Lung microvascular endothelial cell (primary cell): ENCODE measurements around the gene PAX2. TPM values are rescaled to one million over a fixed set of nuclear protein-coding genes. Genes with fewer than 3 reads are reported as not detected.
A peak's percentile ranks its signal among the peaks of the same experiment; 100 is the strongest.

Source experiments
- DNase-seq, 2 donors: peaks; one replicate each; pipeline versions ENCODE4 v3.0.0 to v3.0.0-alpha.2; 2010; ENCODE audit warnings: low read depth in 2 of 2
- total RNA-seq: library from RNA; depleted of rRNA; stranded (reverse); fragments of >200 nt; gene quantifications from 2 replicates; pipeline ENCODE4 v1.2.1, GENCODE V29; 2014

Gene PAX2
- total RNA-seq, 1 donor from 2014 or later, result not detected

DNA sequence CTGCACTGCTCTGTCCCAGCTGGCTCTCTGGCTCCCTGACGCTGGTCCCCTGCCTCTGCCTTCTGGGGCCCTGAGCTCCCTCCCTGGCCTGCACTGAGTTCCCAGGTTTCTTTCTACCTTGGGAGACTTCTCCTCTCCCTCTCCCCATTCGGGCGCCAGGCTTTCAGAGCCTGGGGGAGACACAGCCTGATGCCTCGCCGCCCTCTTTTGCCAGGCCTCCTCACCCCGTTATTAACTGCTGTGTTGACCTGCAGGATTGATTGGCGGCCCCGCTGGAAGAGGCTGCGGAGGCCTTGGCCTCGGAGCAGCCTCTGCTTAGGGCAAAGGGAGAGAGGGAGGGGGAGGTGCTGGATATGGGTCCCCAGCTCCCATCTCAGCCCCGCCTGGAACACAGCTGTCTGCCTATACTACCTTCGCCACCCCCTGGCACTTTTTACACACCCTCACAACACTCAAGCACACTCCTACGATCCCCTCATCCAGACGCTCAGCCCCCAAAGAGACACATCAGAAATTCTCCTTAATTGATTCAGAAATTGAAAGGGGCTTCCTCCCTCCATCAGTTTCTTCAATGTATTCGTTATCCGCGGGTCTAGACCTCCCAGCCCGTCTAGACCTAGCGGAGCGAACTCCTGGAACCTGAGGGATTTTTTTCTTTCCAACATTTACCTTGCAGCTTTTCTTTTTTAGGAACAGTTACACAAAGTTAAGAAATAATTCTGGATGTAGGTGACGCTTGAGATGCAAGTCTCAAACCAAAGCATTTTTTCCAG, 7.1 kb upstream of the PAX2 start:
- no peak for DNase-seq

DNA sequence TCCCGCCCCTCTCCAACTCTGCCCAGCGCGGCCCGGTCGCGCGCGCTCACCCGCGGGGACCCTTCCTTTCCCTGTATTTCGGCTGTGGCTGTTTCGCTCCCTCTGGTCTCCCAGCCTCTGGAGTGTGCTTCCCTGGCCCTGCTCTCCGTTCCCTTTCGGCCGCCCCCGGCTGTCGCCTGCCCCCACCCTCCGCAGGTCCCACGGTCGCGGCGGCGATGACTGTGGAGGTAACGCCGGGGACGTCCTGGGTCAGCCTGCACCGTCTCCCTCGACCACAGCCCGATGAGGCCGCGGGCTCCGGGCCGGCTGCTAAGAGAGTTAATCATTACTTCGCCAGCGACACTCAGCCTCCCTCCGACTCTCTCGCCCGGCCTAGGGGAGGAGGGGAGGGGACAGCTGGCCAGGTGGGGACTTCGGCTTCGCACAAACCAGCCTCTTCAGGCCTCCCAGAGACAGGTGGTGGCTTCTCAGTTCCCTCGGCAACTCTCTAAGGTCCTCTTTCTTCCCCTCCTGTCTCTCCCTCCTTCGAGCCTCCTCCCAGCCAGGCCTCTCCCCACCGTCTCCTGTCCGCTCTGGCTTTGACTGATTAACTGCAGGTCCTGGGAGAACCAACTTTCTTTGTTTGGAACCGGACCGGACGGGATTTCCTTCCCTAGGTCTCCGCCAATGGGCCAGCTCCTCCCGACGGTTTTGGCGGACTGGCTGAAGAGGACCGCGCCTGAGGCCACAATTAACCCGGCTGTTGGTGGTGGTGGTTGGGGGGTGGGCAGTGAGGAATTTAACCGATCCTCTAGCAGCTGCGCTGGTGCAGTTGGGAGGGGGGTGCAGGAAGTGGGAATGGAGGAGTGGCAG, 5.6 kb upstream of the PAX2 start:
- no peak for DNase-seq

DNA sequence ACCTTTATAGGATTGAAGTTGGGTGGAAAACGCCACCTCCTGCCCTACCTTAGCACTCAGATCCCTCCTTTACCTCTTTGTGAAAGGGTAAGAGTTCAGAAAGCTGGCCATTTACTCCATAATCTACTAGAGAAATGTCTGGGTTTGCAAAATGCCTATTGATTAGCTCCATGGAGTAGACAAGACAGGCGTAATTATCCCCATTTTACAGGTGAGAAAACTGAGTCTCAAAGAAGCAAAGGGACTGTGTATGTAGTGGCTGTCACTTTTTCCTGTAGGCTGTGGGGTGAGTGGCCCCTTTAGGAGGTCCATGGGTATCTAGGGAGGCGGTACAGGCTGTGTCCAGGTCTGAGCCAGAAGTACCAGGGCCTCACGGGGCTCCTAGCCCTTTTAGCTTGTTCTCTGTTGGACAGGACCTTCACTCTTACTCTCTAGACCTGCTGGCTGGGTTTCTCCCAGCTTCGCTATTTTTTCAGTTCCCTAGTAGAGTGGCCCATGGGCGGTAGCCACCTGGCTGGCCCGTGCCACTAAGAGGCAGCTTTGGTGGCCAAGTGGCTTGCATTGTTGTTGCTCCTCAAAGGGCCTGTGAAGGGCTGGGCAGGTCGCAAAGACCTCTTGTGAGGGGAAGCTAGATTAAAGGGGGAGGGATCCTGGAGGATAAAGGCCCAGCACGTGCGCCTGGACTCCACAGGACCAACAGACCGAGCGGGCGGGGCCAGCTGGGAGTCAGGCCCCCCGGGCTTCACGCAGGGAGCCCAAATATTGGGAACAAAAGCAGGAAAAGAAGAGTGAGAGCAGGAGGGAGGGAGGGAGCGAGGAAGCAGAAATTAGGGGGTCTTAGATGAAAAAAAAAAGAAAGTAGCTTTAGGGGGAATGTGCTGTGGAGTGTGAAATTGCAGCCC, 4.7 kb upstream of the PAX2 start:
- DNase-seq, result no peak

DNA sequence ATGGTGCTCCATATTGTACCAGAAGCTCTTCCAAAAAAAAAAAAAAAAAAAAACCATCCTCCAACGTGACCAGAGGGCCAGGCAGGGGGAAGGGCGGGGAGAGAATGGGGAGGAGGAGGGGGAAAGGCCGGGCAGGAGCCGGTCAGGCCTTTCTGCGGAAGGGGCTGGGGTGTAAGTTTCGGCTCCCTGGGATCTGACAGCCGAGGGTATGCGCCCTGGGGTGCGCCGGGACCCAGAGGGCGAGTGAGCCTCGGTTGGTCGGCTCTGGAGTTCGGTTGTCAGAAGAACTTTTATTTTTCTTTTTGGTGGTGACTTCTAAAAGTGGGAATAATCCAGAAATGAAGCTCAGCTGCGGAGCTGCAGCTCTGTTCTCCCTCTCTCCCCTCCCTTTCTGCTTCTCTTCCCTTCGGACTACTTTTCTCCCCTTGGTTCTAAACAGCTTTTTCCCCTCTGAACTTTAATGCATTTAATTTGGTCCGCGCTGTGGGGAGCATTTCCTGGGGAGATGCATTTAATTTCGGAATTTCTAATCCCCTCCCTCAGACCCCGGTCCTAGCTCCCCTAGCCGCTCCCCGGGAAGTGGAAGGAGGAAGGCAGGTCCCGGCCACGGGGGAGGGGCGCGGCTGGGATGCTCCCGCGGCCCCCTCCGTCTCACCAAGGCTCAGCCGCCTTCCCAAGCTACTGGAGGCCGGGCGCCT, 3.9 kb upstream of the PAX2 start:
- DNase-seq, result no peak

DNA sequence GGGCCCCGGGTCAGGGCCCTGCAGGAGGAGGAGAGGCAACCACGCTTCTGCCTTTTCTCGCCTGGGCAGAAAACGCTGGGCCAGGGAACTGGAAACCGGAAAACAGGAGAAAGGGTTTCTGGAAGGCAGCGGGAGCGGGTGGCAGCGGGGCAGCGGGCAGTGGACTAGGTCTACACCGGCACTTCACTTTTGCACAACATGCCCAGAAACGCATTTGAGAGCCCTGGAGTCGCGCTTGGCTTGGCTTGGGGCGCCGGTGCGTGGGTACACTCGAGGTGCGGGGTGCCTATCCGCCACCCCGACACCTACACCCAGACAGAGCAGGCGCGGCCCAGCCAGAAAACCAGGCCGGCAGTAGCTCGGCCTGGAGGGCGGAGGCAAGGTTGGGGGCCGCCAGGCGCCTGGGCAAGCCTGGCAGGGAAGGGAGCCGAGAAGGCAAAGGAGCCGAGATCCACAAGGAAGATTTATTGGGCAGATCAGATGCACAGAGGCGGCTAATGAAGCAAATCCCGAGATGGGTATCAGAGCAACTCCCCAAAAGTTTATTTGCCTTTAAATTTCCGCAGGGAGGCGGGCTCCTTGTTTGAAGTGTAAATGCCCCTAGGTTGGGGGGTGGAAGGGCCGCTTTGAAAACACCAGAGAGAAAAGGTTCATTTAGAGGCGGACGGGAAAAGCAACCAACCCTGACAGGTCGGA, 3.2 kb upstream of the PAX2 start:
- no peak for DNase-seq

DNA sequence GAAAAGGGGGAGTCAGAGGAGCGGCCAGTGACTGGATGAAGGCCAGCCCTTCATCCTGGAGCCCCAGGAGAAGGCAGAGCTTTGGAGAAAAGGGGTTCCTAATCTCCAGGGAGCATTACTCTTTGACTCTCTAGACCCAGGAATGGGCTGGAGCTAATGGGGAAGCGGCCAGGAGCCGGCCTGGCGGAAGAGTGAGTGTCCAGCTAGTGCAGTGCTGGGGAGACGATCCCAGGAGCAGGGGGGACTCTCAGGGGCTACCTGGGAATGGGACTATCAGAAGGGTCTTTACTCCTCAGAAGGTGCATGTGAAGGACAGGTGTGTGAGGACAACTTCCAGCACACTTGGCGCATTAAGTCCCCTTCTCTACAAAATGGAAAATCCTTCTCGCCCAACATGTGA, 2.4 kb upstream of the PAX2 start:
- no peak for DNase-seq

DNA sequence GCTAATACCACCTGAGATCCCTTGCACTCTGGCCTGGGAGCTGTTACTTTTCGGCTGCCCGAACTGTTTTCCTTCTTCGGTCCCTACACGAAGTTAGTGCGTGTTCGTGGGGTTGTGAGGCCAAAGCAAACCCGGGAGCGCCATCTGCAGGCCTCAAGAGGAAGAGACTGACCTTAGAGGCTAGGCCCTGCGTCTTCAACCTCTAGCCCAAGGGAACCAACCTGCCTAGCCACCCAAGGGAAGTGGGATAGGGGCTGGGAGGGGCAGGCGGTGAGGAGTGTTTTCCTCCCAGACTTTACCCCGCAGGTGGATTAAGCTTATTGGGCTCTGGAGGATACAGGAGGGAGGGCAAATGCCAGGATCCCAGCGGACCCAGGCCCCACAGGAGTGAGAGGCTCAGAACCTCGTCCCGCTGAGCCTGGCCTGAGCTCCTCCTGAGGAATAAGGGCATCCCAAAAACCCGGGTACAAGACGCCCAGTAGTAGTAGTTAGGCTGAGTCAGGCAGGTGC, 1.7 kb upstream of the PAX2 start:
- peak; percentile 76 to 79 for DNase-seq

DNA sequence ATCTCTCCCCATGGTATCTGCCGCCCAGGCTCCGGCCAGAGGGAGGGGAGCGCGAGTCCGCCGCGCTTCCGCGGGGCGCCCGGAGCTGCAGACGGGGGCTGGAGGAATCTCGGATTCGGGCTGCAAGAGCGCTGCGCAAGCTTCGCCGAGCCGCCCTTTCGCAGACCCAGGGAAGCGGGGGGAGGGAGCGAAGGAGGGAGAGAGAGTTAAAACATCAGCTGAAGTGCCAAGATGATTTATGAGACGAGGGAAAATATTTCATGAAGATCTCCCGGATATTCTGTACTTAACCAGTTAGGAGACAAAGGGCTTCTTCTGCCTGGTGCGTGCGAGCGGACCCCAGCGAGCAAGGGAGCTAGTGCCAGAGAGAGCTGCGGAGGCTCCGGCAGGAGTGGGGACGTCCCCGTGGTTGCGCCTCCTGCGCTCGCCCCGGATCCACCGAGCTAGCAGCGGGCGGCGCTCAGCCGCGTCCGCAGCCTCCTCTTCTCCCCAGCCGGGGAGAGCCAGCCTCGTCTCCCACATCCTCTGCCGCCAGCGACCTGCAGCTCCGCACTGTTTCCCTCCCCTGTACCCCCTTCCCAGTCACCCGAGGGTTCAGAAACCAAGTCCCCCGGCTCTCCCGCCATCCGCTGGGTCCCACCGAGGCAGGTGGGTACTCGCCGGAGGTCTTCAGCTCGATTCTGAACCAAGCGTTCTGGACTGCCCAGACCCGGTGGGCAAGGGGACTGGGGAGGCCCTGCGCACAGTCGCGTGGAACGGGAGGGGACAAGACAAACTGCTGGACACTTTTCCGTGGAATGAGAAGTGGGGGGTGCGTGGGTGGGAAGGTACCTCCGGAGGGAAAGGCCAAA, 1.0 kb upstream of the PAX2 start:
- DNase-seq, result no peak

DNA sequence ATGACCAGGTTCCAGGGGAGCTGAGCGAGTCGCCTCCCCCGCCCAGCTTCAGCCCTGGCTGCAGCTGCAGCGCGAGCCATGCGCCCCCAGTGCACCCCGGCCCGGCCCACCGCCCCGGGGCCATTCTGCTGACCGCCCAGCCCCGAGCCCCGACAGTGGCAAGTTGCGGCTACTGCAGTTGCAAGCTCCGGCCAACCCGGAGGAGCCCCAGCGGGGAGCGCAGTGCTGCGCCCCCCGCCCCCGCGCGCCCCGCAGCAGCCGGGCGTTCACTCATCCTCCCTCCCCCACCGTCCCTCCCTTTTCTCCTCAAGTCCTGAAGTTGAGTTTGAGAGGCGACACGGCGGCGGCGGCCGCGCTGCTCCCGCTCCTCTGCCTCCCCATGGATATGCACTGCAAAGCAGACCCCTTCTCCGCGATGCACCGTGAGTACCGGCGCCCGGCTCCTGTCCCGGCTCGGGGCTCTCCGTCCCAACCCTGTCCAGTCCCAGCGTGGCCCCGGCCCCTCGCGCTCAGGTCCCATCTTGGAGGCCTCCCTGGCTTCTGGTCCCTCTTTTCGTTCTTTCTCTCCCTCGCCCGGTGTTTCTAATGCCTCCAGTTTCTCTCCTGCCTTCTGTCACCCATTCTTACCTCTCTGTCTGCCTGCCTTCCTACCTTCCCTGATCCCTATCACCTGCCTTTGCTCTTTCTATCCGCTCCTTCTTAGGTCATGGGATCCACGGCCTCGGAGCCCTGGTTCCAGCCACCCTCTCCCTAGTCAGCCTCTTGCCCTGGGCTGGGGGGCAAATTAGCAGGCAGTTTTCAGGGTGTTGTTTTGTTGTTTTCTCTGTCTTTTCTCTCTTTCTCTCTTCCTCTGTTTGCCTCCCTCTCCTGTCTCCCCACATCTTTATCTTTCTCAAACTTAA, 751 bp downstream of the PAX2 start:
- DNase-seq, result no peak

DNA sequence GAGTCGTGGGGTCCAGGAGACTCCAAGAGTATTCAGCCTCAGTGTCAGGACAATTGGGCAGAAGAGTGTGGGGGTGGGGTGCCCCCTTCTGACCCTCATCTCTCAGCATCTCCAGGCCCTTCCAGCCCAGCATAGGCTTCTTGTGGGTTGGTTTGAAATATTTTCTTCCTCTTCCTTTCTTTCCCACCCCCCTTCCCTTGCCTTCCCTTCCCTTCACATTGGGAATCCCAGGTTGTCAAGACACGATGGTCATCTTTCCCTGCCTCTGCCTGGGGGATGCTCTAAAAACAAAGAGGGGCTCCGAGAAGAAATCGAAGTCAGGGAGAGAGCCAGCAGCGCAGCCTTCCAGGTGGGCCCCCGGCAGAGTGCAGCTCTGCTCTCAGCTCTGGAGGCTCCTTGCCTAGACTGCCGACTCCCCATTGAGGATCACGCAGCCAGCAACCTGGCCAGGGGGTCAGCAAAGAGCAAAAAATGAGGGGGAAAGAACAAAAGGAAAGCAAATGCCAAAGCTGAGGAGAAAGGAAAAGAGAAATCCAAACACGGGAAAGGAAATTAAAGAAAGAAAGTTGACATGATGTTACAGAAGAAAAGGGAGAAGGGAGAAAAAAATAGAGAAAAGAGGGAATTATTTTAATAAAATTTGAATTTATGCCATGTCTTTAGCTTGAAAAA, 1.5 kb downstream of the PAX2 start:
- no peak for DNase-seq

DNA sequence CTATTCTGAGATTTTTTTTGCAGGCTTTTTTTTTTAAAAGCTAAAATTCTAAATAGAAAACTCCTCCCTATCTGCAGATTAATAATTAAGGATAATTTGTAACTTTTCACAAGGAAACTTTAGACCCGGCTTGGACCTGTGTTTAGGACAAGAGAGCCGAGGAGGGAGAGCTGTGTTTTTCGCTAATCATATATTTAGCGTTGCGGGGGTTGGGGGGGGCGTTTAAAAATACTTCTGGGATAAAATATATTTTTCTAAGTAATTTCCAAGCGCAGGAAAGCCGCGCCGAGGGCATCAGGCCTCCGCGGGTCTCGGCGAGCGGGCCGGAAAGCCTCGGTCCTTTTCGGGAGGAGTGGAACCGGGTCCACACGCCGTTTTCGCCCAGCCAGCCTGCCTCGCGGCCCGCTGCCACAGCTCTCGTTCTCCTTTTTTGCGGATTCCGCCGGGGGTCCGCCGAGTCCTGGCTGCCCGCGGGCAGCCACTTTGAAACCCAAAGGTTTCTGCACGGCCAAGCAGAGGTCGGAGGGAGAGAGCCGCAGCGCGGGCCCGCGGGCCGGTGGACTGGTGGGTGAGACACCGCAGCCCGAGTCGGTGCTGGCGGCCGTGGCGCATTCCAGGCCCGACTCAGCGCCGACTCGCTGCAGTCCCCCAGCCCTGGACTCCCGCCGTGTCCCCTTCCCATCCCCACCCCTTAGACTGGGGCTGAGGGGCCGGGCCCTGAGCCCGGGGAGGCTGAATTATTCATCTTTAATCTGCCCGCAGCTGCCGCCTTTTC, 2.3 kb downstream of the PAX2 start:
- no peak for DNase-seq

DNA sequence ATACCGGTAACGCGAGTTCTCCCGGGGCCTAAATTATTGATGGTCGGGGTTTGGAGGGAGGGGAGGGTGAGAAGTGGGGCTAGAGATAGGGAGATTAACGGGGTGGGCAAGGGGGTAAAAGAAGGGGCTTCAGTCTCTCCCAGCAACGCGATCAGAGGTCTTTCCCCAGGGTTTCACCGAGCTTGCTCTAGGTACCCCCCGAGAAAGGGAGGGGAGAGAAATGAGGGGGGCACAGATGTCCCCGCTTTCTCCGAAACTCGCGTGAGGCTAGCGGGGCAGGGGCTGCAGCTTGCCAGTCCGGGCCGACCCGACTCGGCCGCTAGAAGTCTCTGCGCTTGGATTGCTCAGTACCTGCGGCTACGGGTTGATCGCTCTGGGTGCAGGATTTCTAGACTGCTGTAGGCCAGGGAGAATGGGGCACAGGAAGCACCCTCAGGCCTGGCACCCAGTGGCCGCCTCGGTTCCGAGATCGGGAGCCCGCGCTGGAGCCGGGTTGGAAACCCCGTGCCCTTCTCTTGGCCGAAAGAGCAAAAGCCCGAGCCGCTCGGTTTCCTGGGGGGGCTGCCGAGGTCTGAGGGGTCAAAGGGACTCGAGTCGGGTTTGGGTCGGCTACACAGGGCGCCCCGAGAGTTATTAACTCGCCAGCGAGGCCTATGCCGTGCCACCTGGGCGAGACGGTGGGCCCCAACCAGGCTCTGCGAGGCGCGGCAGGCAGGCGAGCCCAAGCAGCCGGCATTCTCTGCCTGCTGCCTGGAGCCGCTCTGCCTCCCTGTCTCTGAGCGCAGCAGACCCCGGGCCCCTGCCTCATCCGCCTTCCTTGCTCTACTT, 3.1 kb downstream of the PAX2 start:
- DNase-seq, result no peak

DNA sequence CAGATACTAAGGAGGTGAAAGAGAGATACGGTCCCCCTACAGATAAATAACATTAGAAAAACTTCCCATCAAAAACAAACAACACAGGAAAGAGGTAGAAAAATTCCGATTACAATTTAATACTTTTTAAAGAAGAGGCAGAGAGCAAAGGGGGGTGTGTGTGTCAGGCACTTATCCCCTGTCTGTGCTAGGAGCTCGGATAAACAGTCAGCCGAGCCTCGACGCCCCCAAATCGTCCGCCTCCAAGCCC, 3.6 kb downstream of the PAX2 start:
- DNase-seq, result no peak

DNA sequence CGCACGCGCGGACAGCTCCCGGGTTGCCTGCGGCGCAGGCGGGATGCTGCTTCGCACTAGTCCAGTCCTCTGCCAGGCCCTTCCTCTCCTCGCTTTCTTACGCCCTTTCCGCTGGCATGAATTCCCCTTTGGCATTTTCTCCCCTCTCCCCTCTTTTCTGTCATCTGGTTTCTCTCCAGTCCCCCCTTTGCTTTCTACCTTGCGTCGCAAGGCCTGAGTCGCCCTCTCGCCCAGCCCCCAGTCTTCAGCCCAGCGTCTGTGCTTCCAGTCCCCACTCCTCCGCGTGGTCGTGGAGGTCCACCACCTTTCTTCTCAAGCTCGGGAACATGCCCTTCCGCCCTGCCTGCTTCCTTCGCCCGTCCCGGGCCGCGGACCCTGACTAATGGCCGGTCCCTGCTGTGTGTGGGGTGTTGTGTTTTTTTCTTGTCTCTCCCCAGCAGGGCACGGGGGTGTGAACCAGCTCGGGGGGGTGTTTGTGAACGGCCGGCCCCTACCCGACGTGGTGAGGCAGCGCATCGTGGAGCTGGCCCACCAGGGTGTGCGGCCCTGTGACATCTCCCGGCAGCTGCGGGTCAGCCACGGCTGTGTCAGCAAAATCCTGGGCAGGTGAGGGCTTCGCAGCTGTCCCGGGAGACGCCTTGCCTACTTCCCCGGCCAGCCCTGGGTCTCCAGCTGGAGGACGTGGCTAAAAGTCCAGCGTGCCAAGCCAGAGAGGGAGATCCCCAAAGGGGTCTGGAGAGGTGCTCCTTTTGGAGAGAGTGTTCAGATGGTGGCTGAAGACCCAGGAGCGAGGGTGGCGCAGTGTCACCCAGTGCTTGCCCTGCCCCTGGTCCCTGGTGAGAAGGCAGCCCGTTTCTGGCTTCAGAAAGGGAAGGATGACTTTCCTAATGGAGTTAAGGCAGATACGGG, 4.2 kb downstream of the PAX2 start:
- no peak for DNase-seq
